ENCODE measurements around the gene DAB2. TPM values are rescaled to one million over a fixed set of nuclear protein-coding genes. Genes with fewer than 3 reads are reported as not detected.

DAB2 gene
- total RNA-seq, 1 donor from 2014 or later, result not detected

GRCh38 chr5:39426051-39426745, 1.4 kb upstream of the DAB2 start:
- intact Hi-C loops (cut with micrococcal nuclease), result no loop called here
- Mint-ChIP-seq H3K4me3 (no peak overlapping the region), H3K27ac (no peak overlapping the region), H3K9me3 (no peaks in the 10 kb centered on the region), H3K27me3 (ENCODE audit: insufficient read depth) (peaks cover 55% of the 10 kb centered on the region), H3K4me1 (ENCODE audit: low read depth) (no peaks in the 10 kb centered on the region), H3K36me3 (ENCODE audit: low read depth) (no peaks in the 10 kb centered on the region)
- no peak for DNase-seq (ENCODE audit: low spot score)

GRCh38 chr5:39423331-39423751, 1.4 kb downstream of the DAB2 start:
- no peaks in the 10 kb centered on the region for H3K4me1 Mint-ChIP-seq (ENCODE audit: low read depth)
- H3K4me3 Mint-ChIP-seq, result no peak overlapping the region
- intact Hi-C loops (cut with micrococcal nuclease), result no loop called here
- H3K9me3 Mint-ChIP-seq, result no peaks in the 10 kb centered on the region
- no peak overlapping the region for H3K27ac Mint-ChIP-seq
- no peak for DNase-seq (ENCODE audit: low spot score)
- H3K27me3 Mint-ChIP-seq (ENCODE audit: insufficient read depth), result peaks cover 53% of the 10 kb centered on the region
- H3K36me3 Mint-ChIP-seq (ENCODE audit: low read depth), result no peaks in the 10 kb centered on the region

- intact Hi-C loops (cut with micrococcal nuclease), result no loop called here
- Mint-ChIP-seq H3K27me3 (ENCODE audit: insufficient read depth) (peaks cover 51% of the 10 kb centered on the region), H3K36me3 (ENCODE audit: low read depth) (no peaks in the 10 kb centered on the region), H3K4me1 (ENCODE audit: low read depth) (no peaks in the 10 kb centered on the region), H3K9me3 (no peaks in the 10 kb centered on the region), H3K27ac (no peak overlapping the region), H3K4me3 (no peak overlapping the region)
- no peak for DNase-seq (ENCODE audit: low spot score)
Measured at GRCh38 chr5:39422728-39423285, 2.0 kb downstream of the DAB2 start.

- intact Hi-C loops (cut with micrococcal nuclease), result no loop called here
- Mint-ChIP-seq H3K4me1 (ENCODE audit: low read depth) (no peaks in the 10 kb centered on the region), H3K4me3 (no peak overlapping the region), H3K9me3 (no peaks in the 10 kb centered on the region), H3K27me3 (ENCODE audit: insufficient read depth) (peaks cover 47% of the 10 kb centered on the region), H3K36me3 (ENCODE audit: low read depth) (no peaks in the 10 kb centered on the region), H3K27ac (no peak overlapping the region)
- DNase-seq (ENCODE audit: low spot score), result no peak
Measured at GRCh38 chr5:39422036-39422606, 2.7 kb downstream of the DAB2 start.

- Mint-ChIP-seq H3K36me3 (ENCODE audit: low read depth) (no peaks in the 10 kb centered on the region), H3K27me3 (ENCODE audit: insufficient read depth) (peaks cover 34% of the 10 kb centered on the region), H3K4me1 (ENCODE audit: low read depth) (no peaks in the 10 kb centered on the region), H3K27ac (no peak overlapping the region), H3K9me3 (no peaks in the 10 kb centered on the region), H3K4me3 (no peak overlapping the region)
- no peak for DNase-seq (ENCODE audit: low spot score)
- intact Hi-C loops (cut with micrococcal nuclease), result no loop called here
Measured at GRCh38 chr5:39420482-39421145, 4.2 kb downstream of the DAB2 start.

GRCh38 chr5:39419796-39420195, 5.0 kb downstream of the DAB2 start:
- Mint-ChIP-seq H3K27ac (no peak overlapping the region), H3K4me3 (no peak overlapping the region), H3K36me3 (ENCODE audit: low read depth) (no peaks in the 10 kb centered on the region), H3K27me3 (ENCODE audit: insufficient read depth) (peaks cover 28% of the 10 kb centered on the region), H3K9me3 (no peaks in the 10 kb centered on the region), H3K4me1 (ENCODE audit: low read depth) (no peaks in the 10 kb centered on the region)
- intact Hi-C loops (cut with micrococcal nuclease), result no loop called here
- no peak for DNase-seq (ENCODE audit: low spot score)

- intact Hi-C loops (cut with micrococcal nuclease), result no loop called here
- H3K4me3 Mint-ChIP-seq, result no peak overlapping the region
- no peak overlapping the region for H3K27ac Mint-ChIP-seq
- no peaks in the 10 kb centered on the region for H3K9me3 Mint-ChIP-seq
- no peaks in the 10 kb centered on the region for H3K4me1 Mint-ChIP-seq (ENCODE audit: low read depth)
- no peak for DNase-seq (ENCODE audit: low spot score)
- no peaks in the 10 kb centered on the region for H3K36me3 Mint-ChIP-seq (ENCODE audit: low read depth)
- peaks cover 12% of the 10 kb centered on the region for H3K27me3 Mint-ChIP-seq (ENCODE audit: insufficient read depth)
Measured at GRCh38 chr5:39417979-39418378, 6.8 kb downstream of the DAB2 start.

GRCh38 chr5:39415201-39415600, 9.6 kb downstream of the DAB2 start:
- no peak overlapping the region for H3K27ac Mint-ChIP-seq
- DNase-seq (ENCODE audit: low spot score), result no peak
- intact Hi-C loops (cut with micrococcal nuclease), result no loop called here
- no peak overlapping the region for H3K4me3 Mint-ChIP-seq
- no peaks in the 10 kb centered on the region for H3K9me3 Mint-ChIP-seq
- no peaks in the 10 kb centered on the region for H3K4me1 Mint-ChIP-seq (ENCODE audit: low read depth)
- H3K36me3 Mint-ChIP-seq (ENCODE audit: low read depth), result no peaks in the 10 kb centered on the region
- H3K27me3 Mint-ChIP-seq (ENCODE audit: insufficient read depth), result peaks cover 13% of the 10 kb centered on the region

GRCh38 chr5:39414426-39414825, 10.4 kb downstream of the DAB2 start:
- no peak for DNase-seq (ENCODE audit: low spot score)
- no peaks in the 10 kb centered on the region for H3K9me3 Mint-ChIP-seq
- H3K4me1 Mint-ChIP-seq (ENCODE audit: low read depth), result no peaks in the 10 kb centered on the region
- H3K27me3 Mint-ChIP-seq (ENCODE audit: insufficient read depth), result peaks cover 19% of the 10 kb centered on the region
- H3K4me3 Mint-ChIP-seq, result no peak overlapping the region
- no peak overlapping the region for H3K27ac Mint-ChIP-seq
- H3K36me3 Mint-ChIP-seq (ENCODE audit: low read depth), result no peaks in the 10 kb centered on the region
- intact Hi-C loops (cut with micrococcal nuclease), result no loop called here

- intact Hi-C loops (cut with micrococcal nuclease), result no loop called here
- no peak overlapping the region for H3K27ac Mint-ChIP-seq
- no peaks in the 10 kb centered on the region for H3K36me3 Mint-ChIP-seq (ENCODE audit: low read depth)
- peaks cover 17% of the 10 kb centered on the region for H3K27me3 Mint-ChIP-seq (ENCODE audit: insufficient read depth)
- no peaks in the 10 kb centered on the region for H3K9me3 Mint-ChIP-seq
- no peak overlapping the region for H3K4me3 Mint-ChIP-seq
- no peaks in the 10 kb centered on the region for H3K4me1 Mint-ChIP-seq (ENCODE audit: low read depth)
- DNase-seq (ENCODE audit: low spot score), result no peak
Measured at GRCh38 chr5:39413771-39414170, 11.0 kb downstream of the DAB2 start.

- H3K4me3 Mint-ChIP-seq, result no peak overlapping the region
- H3K36me3 Mint-ChIP-seq (ENCODE audit: low read depth), result no peaks in the 10 kb centered on the region
- H3K4me1 Mint-ChIP-seq (ENCODE audit: low read depth), result no peaks in the 10 kb centered on the region
- H3K27ac Mint-ChIP-seq, result no peak overlapping the region
- intact Hi-C loops (cut with micrococcal nuclease), result no loop called here
- H3K27me3 Mint-ChIP-seq (ENCODE audit: insufficient read depth), result peaks cover 17% of the 10 kb centered on the region
- DNase-seq (ENCODE audit: low spot score), result no peak
- no peaks in the 10 kb centered on the region for H3K9me3 Mint-ChIP-seq
Measured at GRCh38 chr5:39412721-39413394, 11.9 kb downstream of the DAB2 start.

- Mint-ChIP-seq H3K36me3 (ENCODE audit: low read depth) (no peaks in the 10 kb centered on the region), H3K27me3 (ENCODE audit: insufficient read depth) (peaks cover 17% of the 10 kb centered on the region), H3K9me3 (no peaks in the 10 kb centered on the region), H3K4me3 (no peak overlapping the region), H3K27ac (no peak overlapping the region), H3K4me1 (ENCODE audit: low read depth) (no peaks in the 10 kb centered on the region)
- DNase-seq (ENCODE audit: low spot score), result no peak
- intact Hi-C loops (cut with micrococcal nuclease), result no loop called here
Measured at GRCh38 chr5:39411985-39412384, 12.8 kb downstream of the DAB2 start.

- Mint-ChIP-seq H3K4me1 (ENCODE audit: low read depth) (no peaks in the 10 kb centered on the region), H3K27me3 (ENCODE audit: insufficient read depth) (peaks cover 17% of the 10 kb centered on the region), H3K4me3 (no peak overlapping the region), H3K9me3 (no peaks in the 10 kb centered on the region), H3K36me3 (ENCODE audit: low read depth) (no peaks in the 10 kb centered on the region), H3K27ac (no peak overlapping the region)
- DNase-seq (ENCODE audit: low spot score), result no peak
- intact Hi-C loops (cut with micrococcal nuclease), result no loop called here
Measured at GRCh38 chr5:39411061-39411460, 13.7 kb downstream of the DAB2 start.

Data from activated T-helper 1 cell treated with anti-CD3 and anti-CD28 coated beads, Interleukin-12 subunit alpha, Interleukin-12 subunit beta, Interleukin-2, Interleukin-4 antibody, amounts not matched to agents 30 ng/mL and 10 ng/mL and 1 ng/mL, durations not matched to agents 14 hours and 24 hours and 36 hours (primary cell).